ENCODE measurements around the gene S100A10.

The S100A10 gene

GRCh38 chr1:152001631-152002584 is 8.2 kb upstream of the S100A10 start:
- peak; percentile 85 for ATAC-seq
- TF ChIP-seq SNAI2 (CRISPR knock-in tag; IDR thresholded peaks at IDR 0.05) (no peak), TSHZ2 (CRISPR knock-in tag; IDR thresholded peaks at IDR 0.05) (no peak), GLIS3 (CRISPR knock-in tag; IDR thresholded peaks at IDR 0.05) (no peak), CSDC2 (CRISPR knock-in tag; IDR thresholded peaks at IDR 0.05) (no peak), BACH2 (CRISPR knock-in tag; IDR thresholded peaks at IDR 0.05; ENCODE audit: borderline replicate concordance) (no peak), ISL1 (CRISPR knock-in tag; IDR thresholded peaks at IDR 0.05) (no peak), CREB5 (CRISPR knock-in tag; IDR thresholded peaks at IDR 0.05; ENCODE audit: low read depth) (no peak), ZNF70 (CRISPR knock-in tag; IDR thresholded peaks at IDR 0.05) (no peak), ZC3H10 (CRISPR knock-in tag; IDR thresholded peaks at IDR 0.05) (no peak), ARNTL (CRISPR knock-in tag; IDR thresholded peaks at IDR 0.05; ENCODE audit: borderline replicate concordance, low read depth) (no peak), TOX (CRISPR knock-in tag; IDR thresholded peaks at IDR 0.05; ENCODE audit: borderline replicate concordance) (no peak)

DNA sequence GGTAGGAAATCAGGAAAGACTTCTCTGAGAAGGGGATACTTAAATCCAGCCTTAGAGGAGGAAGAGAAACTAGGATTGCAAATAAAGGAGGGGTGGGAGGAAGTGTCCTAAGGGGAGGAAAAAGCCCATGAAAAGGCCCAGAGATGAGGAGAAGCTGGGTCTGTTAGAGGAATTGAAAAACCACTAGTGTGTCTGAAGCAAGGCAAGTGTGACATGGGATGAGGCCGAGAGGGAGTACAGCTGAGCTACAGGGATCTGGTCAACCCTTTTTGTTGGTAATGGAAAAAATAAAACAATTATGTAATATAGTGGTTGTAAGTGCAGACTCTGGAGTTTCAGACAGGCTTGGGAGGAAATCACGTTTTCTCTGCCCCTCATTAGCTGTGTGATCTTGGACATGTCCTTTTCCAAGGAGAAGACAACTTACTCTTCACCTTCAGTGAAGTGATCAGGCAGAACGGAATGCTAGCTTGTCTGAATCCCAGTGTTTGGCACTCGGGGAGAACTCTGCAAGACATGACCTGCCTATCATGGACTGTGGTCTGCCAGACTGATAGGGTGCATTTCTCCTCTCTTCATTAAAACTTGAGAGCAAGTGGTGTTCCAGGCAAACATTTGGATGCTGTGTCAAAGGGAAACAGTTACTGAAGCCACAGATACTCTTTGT is 7.4 kb upstream of the S100A10 start:
- ATAC-seq, result peak; percentile 5
- TF ChIP-seq ZNF565 (CRISPR knock-in tag; conservative IDR thresholded peaks at IDR 0.05; ENCODE audit: low read depth) (no peak), CSDC2 (CRISPR knock-in tag; IDR thresholded peaks at IDR 0.05) (no peak), ZNF8 (CRISPR knock-in tag; IDR thresholded peaks at IDR 0.05) (no peak), ISL1 (CRISPR knock-in tag; IDR thresholded peaks at IDR 0.05) (no peak), ZFP3 (CRISPR knock-in tag; IDR thresholded peaks at IDR 0.05) (no peak), BACH2 (CRISPR knock-in tag; IDR thresholded peaks at IDR 0.05; ENCODE audit: borderline replicate concordance) (no peak), TSHZ2 (CRISPR knock-in tag; IDR thresholded peaks at IDR 0.05) (no peak), ZFP30 (CRISPR knock-in tag; IDR thresholded peaks at IDR 0.05) (no peak), ARNTL (CRISPR knock-in tag; IDR thresholded peaks at IDR 0.05; ENCODE audit: borderline replicate concordance, low read depth) (no peak), POU6F1 (CRISPR knock-in tag; IDR thresholded peaks at IDR 0.05; ENCODE audit: borderline replicate concordance, low read depth) (no peak), ESRRG (CRISPR knock-in tag; IDR thresholded peaks at IDR 0.05) (no peak), OSR1 (CRISPR knock-in tag; IDR thresholded peaks at IDR 0.05) (no peak)
- TF ChIP-seq, protein P1, sequence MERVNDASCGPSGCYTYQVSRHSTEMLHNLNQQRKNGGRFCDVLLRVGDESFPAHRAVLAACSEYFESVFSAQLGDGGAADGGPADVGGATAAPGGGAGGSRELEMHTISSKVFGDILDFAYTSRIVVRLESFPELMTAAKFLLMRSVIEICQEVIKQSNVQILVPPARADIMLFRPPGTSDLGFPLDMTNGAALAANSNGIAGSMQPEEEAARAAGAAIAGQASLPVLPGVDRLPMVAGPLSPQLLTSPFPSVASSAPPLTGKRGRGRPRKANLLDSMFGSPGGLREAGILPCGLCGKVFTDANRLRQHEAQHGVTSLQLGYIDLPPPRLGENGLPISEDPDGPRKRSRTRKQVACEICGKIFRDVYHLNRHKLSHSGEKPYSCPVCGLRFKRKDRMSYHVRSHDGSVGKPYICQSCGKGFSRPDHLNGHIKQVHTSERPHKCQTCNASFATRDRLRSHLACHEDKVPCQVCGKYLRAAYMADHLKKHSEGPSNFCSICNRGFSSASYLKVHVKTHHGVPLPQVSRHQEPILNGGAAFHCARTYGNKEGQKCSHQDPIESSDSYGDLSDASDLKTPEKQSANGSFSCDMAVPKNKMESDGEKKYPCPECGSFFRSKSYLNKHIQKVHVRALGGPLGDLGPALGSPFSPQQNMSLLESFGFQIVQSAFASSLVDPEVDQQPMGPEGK (CRISPR knock-in tag; IDR thresholded peaks at IDR 0.05; ENCODE audit: borderline replicate concordance), result no peak
- TF ChIP-seq, protein P2, sequence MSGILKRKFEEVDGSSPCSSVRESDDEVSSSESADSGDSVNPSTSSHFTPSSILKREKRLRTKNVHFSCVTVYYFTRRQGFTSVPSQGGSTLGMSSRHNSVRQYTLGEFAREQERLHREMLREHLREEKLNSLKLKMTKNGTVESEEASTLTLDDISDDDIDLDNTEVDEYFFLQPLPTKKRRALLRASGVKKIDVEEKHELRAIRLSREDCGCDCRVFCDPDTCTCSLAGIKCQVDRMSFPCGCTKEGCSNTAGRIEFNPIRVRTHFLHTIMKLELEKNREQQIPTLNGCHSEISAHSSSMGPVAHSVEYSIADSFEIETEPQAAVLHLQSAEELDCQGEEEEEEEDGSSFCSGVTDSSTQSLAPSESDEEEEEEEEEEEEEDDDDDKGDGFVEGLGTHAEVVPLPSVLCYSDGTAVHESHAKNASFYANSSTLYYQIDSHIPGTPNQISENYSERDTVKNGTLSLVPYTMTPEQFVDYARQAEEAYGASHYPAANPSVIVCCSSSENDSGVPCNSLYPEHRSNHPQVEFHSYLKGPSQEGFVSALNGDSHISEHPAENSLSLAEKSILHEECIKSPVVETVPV (CRISPR knock-in tag; IDR thresholded peaks at IDR 0.05), result no peak
